PC-3 (cell line): Measurements from ENCODE around the gene DPP7. TPM values are rescaled to one million over a fixed set of nuclear protein-coding genes. Genes with fewer than 3 reads are reported as not detected.

Experiments
- ATAC-seq: fragments of 200-7000 bp; cut with Tn5 transposase; 2 replicates; pipeline ENCODE4 v1.9.1; 2020; ENCODE audit warnings: mild to moderate bottlenecking, moderate library complexity
- BruUV-seq: library from RNA; stranded (reverse); fragments of 400-500 nt; replicated peaks from 2 replicates; lab custom pipeline; 2021; lab: Mats Ljungman, UMichigan
- CTCF ChIA-PET: fragments of 300-600 bp; sonication (Branson Sonifier 250); formaldehyde crosslinking; loops from one replicate; lab custom pipeline; 2022; ENCODE audit warnings: antibody characterized with exemption; lab: Charles Lee
- POLR2A ChIA-PET: fragments of 300-600 bp; sonication (Branson Sonifier 250); formaldehyde crosslinking; loops from one replicate; lab custom pipeline; 2022; ENCODE audit warnings: antibody characterized with exemption; ENCODE audit not compliant: unreplicated experiment; lab: Charles Lee
- DNase-seq: peaks from one replicate; pipeline ENCODE4 v3.0.0-alpha.2; 2015
- H2AFZ ChIP-seq: fragments of 300-600 bp; sonication (generic); 2 replicates; pipeline ENCODE4 v1.6.0; 2016; ENCODE audit warnings: antibody characterized with exemption, low read length
- H3F3A ChIP-seq: fragments of 300-600 bp; sonication (generic); one replicate; pipeline ENCODE4 v1.6.0; 2017; ENCODE audit warnings: antibody characterized with exemption, low read length, control low read depth, mild to moderate bottlenecking; ENCODE audit not compliant: unreplicated experiment
- H3K27ac ChIP-seq: fragments of 300-600 bp; sonication (generic); 2 replicates; pipeline ENCODE4 v1.5.1; 2016; ENCODE audit warnings: mild to moderate bottlenecking, low read length
- H3K27me3 ChIP-seq: fragments of 300-600 bp; sonication (generic); 2 replicates; pipeline ENCODE4 v1.6.1; 2016; ENCODE audit warnings: low read length, mixed read lengths
- H3K36me3 ChIP-seq: fragments of 300-600 bp; sonication (generic); 2 replicates; pipeline ENCODE4 v1.6.1; 2016; ENCODE audit warnings: low read depth, mixed run types, low read length, mixed read lengths
- H3K4me1 ChIP-seq: fragments of 300-600 bp; sonication (generic); 2 replicates; pipeline ENCODE4 v1.5.1; 2016; ENCODE audit warnings: low read length; ENCODE audit not compliant: insufficient read depth
- H3K4me2 ChIP-seq: fragments of 300-600 bp; sonication (generic); 2 replicates; pipeline ENCODE4 v1.6.0; 2016; ENCODE audit warnings: low read length
- H3K4me3 ChIP-seq: fragments of 300-600 bp; sonication (generic); 2 replicates; pipeline ENCODE4 v1.5.1; 2016; ENCODE audit warnings: mild to moderate bottlenecking, low read length, mixed read lengths
- H3K79me2 ChIP-seq: fragments of 300-600 bp; sonication (generic); 2 replicates; pipeline ENCODE4 v1.6.1; 2017; ENCODE audit warnings: low read length, mixed read lengths
- H3K9ac ChIP-seq: fragments of 300-600 bp; sonication (generic); 2 replicates; pipeline ENCODE4 v1.6.0; 2016; ENCODE audit warnings: mild to moderate bottlenecking, low read length
- H3K9me2 ChIP-seq: fragments of 300-600 bp; sonication (generic); replicated peaks from 2 replicates; pipeline ENCODE4 v1.6.1; 2016; ENCODE audit warnings: mixed run types, low read length, mixed read lengths
- H3K9me3 ChIP-seq: fragments of 300-600 bp; sonication (generic); 2 replicates; pipeline ENCODE4 v1.6.1; 2016; ENCODE audit warnings: low read length, mixed read lengths
- H4K20me1 ChIP-seq: fragments of 300-600 bp; sonication (generic); 2 replicates; pipeline ENCODE4 v1.6.1; 2016; ENCODE audit warnings: low read length, mixed read lengths
- CTCF ChIP-seq: fragments of 300-600 bp; sonication (generic); conservative IDR thresholded peaks from 2 replicates; pipeline ENCODE4 v1.5.1; 2017; ENCODE audit warnings: antibody characterized with exemption, low read depth, mild to moderate bottlenecking, low read length
- EZH2 ChIP-seq: fragments of 300-600 bp; sonication (generic); IDR thresholded peaks from one replicate; pipeline ENCODE4 v1.6.1; 2017; ENCODE audit warnings: antibody characterized with exemption, mild to moderate bottlenecking, low read length; ENCODE audit not compliant: unreplicated experiment
- EZH2phosphoT487 ChIP-seq: fragments of 300-600 bp; sonication (generic); IDR thresholded peaks from 2 replicates; pipeline ENCODE4 v1.6.1; 2018; ENCODE audit warnings: mild to moderate bottlenecking, antibody characterized with exemption, low read length, borderline replicate concordance
- intact Hi-C: fragments of 100-400 bp; cut with micrococcal nuclease; formaldehyde crosslinking; loops from 2 replicates; pipeline ENCODE4 v1.9.0; 2023
- total RNA-seq: library from RNA; depleted of rRNA; stranded (reverse); fragments of >200 nt; gene quantifications from 2 replicates; pipeline ENCODE4 v1.2.3, GENCODE V29; 2014

DPP7 gene
- total RNA-seq, 1 experiment from 2014 or later = 103 TPM

GRCh38 chr9:137141050-137141810, 26.7 kb upstream of the DPP7 start:
- peaks cover 10% of the 10 kb centered on the region; the same call in 1 of the 2 replicates for H3K27me3 ChIP-seq
- ATAC-seq (no peak), DNase-seq (no peak)
- H3K79me2 ChIP-seq = no peaks in the 10 kb centered on the region
- BruUV-seq = no TSS peak
- intact Hi-C loops = no loop called here
- no peaks in the 10 kb centered on the region for H3F3A ChIP-seq
- H3K4me1 ChIP-seq = no peaks in the 10 kb centered on the region
- no peak overlapping the region for H3K4me3 ChIP-seq
- no peak overlapping the region for H3K27ac ChIP-seq
- no peaks in the 10 kb centered on the region for H3K9me3 ChIP-seq
- no peak overlapping the region for H2AFZ ChIP-seq
- TF ChIP-seq EZH2 (no peak), EZH2phosphoT487 (no peak), CTCF (no peak)
- H3K4me2 ChIP-seq = no peak overlapping the region
- no peaks in the 10 kb centered on the region for H4K20me1 ChIP-seq
- CTCF ChIA-PET = no interaction called here
- no peak overlapping the region for H3K9ac ChIP-seq
- no peaks in the 10 kb centered on the region for H3K9me2 ChIP-seq
- no peaks in the 10 kb centered on the region for H3K36me3 ChIP-seq
- POLR2A ChIA-PET = interaction anchor here (0.6 kb wide), 1 partner anchor 9 kb away, joined by 3 read pairs; no protein-coding TSS in a partner anchor

DNA sequence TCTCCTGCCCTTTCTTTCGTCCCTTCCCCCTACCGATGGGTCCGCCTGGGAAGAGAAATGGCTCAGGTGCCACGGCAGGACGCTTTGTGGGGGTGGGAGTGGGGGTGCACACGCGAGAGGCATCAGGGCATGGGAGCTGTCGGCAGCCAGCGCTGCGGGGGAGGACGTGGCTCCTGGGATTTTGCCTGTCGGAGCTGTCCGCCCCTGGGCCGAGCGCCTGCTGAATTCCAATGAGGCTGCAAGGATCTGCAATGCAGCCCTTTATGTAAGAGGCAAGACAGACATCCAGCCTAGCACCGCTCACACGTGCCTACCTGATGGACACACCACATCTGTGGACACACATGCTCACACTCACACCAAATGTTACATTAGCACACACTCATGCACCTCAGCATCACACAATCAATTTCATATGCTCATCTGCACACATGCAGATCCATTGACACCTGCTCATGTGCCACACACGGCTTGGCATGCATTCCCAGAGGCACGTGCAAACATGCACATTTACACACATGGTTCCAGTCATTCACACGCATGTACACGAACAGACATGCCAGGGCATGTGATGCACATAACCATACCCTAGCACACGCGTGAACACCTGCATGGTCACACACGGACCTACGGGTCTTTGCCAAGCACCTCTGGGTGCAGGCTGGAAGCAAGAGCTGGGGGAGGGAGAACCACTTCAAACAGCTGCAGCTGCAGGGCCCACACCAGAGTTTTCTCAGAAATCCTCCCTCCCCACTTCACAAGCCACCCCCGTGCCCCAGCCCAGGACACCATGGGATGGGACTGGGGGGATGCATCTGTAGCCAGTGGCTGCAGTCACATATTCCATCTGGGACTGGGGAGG, 25.8 kb upstream of the DPP7 start:
- H3K4me2 ChIP-seq = no peak overlapping the region
- TF ChIP-seq EZH2 (no peak), CTCF (no peak), EZH2phosphoT487 (no peak)
- POLR2A ChIA-PET = no interaction called here
- H3K27ac ChIP-seq = no peak overlapping the region
- H3F3A ChIP-seq = no peaks in the 10 kb centered on the region
- H3K9ac ChIP-seq = no peak overlapping the region
- no TSS peak for BruUV-seq
- H3K9me3 ChIP-seq = no peaks in the 10 kb centered on the region
- CTCF ChIA-PET = no interaction called here
- no peaks in the 10 kb centered on the region for H3K4me1 ChIP-seq
- intact Hi-C loops = no loop called here
- H3K27me3 ChIP-seq = peaks cover 10% of the 10 kb centered on the region; the same call in 1 of the 2 replicates
- ATAC-seq (no peak), DNase-seq (no peak)
- no peaks in the 10 kb centered on the region for H3K36me3 ChIP-seq
- no peak overlapping the region for H3K4me3 ChIP-seq
- H2AFZ ChIP-seq = no peak overlapping the region
- no peaks in the 10 kb centered on the region for H4K20me1 ChIP-seq
- H3K79me2 ChIP-seq = no peaks in the 10 kb centered on the region
- no peaks in the 10 kb centered on the region for H3K9me2 ChIP-seq
